SK-N-MC (cell line): ENCODE measurements around the gene AGR3.

Experiments
- EZH2 ChIP-seq: fragments of 200-600 bp; sonication (generic); IDR thresholded peaks from one replicate; pipeline ENCODE4 v1.6.1; 2017; ENCODE audit warnings: antibody characterized with exemption
- POLR2AphosphoS5 ChIP-seq: IDR thresholded peaks from 2 replicates; pipeline ENCODE4 v1.6.1; 2012; ENCODE audit warnings: mild to moderate bottlenecking, low read depth, low read length, borderline replicate concordance

DNA sequence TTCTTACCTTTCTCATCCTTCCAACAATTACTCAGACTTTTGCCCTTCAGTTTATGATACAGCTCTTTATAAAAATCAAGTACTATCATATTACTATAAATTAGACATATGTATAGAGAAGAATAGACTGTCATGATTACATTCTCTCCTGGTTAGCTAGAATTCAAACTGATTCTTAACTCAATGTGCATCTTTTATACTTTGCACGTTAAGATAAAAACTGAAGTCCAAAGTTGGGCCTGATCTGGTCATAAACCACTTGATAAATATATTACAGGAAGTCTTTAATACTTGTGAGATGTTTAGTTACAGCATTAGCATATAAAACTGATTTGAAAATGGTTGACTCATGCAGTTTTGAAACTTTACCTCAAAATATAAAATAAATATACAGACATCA is 2.6 kb downstream of the AGR3 start:
- TF ChIP-seq EZH2 (no peak), POLR2AphosphoS5 (no peak)
